A172 (cell line): ENCODE measurements around the gene TENM4. TPM values are rescaled to one million over a fixed set of nuclear protein-coding genes. Genes with fewer than 3 reads are reported as not detected.

ENCODE experiments used
- DNase-seq: peaks from one replicate; pipeline ENCODE4 v3.0.0-alpha.2; 2015; ENCODE audit warnings: low spot score
- total RNA-seq: library from RNA; depleted of rRNA; stranded (reverse); fragments of >200 nt; shearing (Covaris generic); gene quantifications from 2 replicates; pipeline ENCODE4 v1.2.3, GENCODE V29; 2014

Gene TENM4
- total RNA-seq, 1 experiment from 2014 or later: 0.91 TPM

- DNase-seq: no peak
These were observed 98.1 kb downstream of the TENM4 start for GRCh38 chr11:79342686-79343085.

- DNase-seq: no peak
These were observed 98.6 kb downstream of the TENM4 start for GRCh38 chr11:79342236-79342635.

- DNase-seq: no peak
These were observed 100.3 kb downstream of the TENM4 start for GRCh38 chr11:79340535-79340934.

GRCh38 chr11:79336797-79337517, 103.9 kb downstream of the TENM4 start:
- no peak for DNase-seq

- DNase-seq: no peak
These were observed 105.1 kb downstream of the TENM4 start for GRCh38 chr11:79335681-79336080.

GRCh38 chr11:79333355-79333754, 107.5 kb downstream of the TENM4 start:
- DNase-seq: no peak

GRCh38 chr11:79332017-79332416, 108.8 kb downstream of the TENM4 start:
- DNase-seq: no peak

GRCh38 chr11:79331203-79331901, 109.5 kb downstream of the TENM4 start:
- DNase-seq: no peak

GRCh38 chr11:79330651-79331050, 110.2 kb downstream of the TENM4 start:
- no peak for DNase-seq

GRCh38 chr11:79329561-79329960, 111.3 kb downstream of the TENM4 start:
- no peak for DNase-seq

GRCh38 chr11:79328402-79328801, 112.4 kb downstream of the TENM4 start:
- DNase-seq: no peak

- DNase-seq: no peak
These were observed 115.0 kb downstream of the TENM4 start for GRCh38 chr11:79325851-79326250.

GRCh38 chr11:79321263-79321662, 119.6 kb downstream of the TENM4 start:
- no peak for DNase-seq

GRCh38 chr11:79314906-79315689, 125.7 kb downstream of the TENM4 start:
- DNase-seq: no peak

GRCh38 chr11:79313530-79313913, 127.3 kb downstream of the TENM4 start:
- DNase-seq: no peak

- no peak for DNase-seq
These were observed 128.0 kb downstream of the TENM4 start for GRCh38 chr11:79312617-79313529.

GRCh38 chr11:79311461-79311860, 129.4 kb downstream of the TENM4 start:
- DNase-seq: no peak

GRCh38 chr11:79309407-79309806, 131.4 kb downstream of the TENM4 start:
- no peak for DNase-seq

GRCh38 chr11:79308429-79308828, 132.4 kb downstream of the TENM4 start:
- no peak for DNase-seq

GRCh38 chr11:79304599-79305212, 136.1 kb downstream of the TENM4 start:
- no peak for DNase-seq

GRCh38 chr11:79296141-79296540, 144.7 kb downstream of the TENM4 start:
- DNase-seq: no peak
